H1 (cell line): ENCODE measurements around the gene HACD1. TPM values are rescaled to one million over a fixed set of nuclear protein-coding genes. Genes with fewer than 3 reads are reported as not detected.

Experiments used
- CTCF ChIA-PET: fragments of 300-600 bp; sonication (Branson Sonifier 250); formaldehyde crosslinking; loops from one replicate; lab custom pipeline; 2021; ENCODE audit not compliant: partially characterized antibody; lab: Charles Lee
- POLR2A ChIA-PET: fragments of 300-600 bp; sonication (Branson Sonifier 250); formaldehyde crosslinking; loops from one replicate; lab custom pipeline; 2021; ENCODE audit warnings: inconsistent platforms; ENCODE audit not compliant: partially characterized antibody; lab: Charles Lee
- DNase-seq, 2 experiments: peaks; one replicate each; pipeline versions ENCODE4 v3.0.0 to v3.0.0-alpha.2; 2010 to 2022; ENCODE audit warnings: low spot score in 2 of 2, low read depth in 1 of 2, mixed read lengths in 1 of 2
- FAIRE-seq: peaks from 2 replicates; lab custom pipeline; 2011; peaks lifted over from hg19 to GRCh38; lab: Jason Lieb, UNC
- H2AFZ ChIP-seq: 2 replicates; pipeline ENCODE4 v1.8.1; 2012; ENCODE audit warnings: low read length, inconsistent platforms
- H2AK5ac ChIP-seq: 2 replicates; pipeline ENCODE4 v1.6.1; 2013; ENCODE audit warnings: low read depth, low read length
- H2BK120ac ChIP-seq: replicated peaks from 2 replicates; pipeline ENCODE3; 2013; ENCODE audit warnings: low read depth, low read length, inconsistent platforms
- H2BK12ac ChIP-seq: 2 replicates; pipeline ENCODE4 v1.6.1; 2013; ENCODE audit warnings: low read depth, low read length
- H2BK15ac ChIP-seq: 2 replicates; pipeline ENCODE4 v1.6.1; 2013; ENCODE audit warnings: low read length
- H2BK20ac ChIP-seq: 2 replicates; pipeline ENCODE4 v1.6.1; 2013; ENCODE audit warnings: low read length
- H2BK5ac ChIP-seq: 2 replicates; pipeline ENCODE4 v1.6.1; 2013; ENCODE audit warnings: low read depth, low read length
- H3K14ac ChIP-seq: 2 replicates; pipeline ENCODE4 v1.6.1; 2013; ENCODE audit warnings: inconsistent platforms; ENCODE audit not compliant: insufficient read length
- H3K18ac ChIP-seq: 2 replicates; pipeline ENCODE4 v1.6.1; 2013; ENCODE audit warnings: low read length; ENCODE audit errors: extremely low read depth
- H3K23ac ChIP-seq: 2 replicates; pipeline ENCODE4 v1.6.1; 2013; ENCODE audit warnings: inconsistent platforms; ENCODE audit not compliant: insufficient read length
- H3K23me2 ChIP-seq: 2 replicates; pipeline ENCODE4 v1.6.1; 2013; ENCODE audit warnings: low read depth, low read length
- H3K27ac ChIP-seq: 2 replicates; pipeline ENCODE4 v1.6.1; 2011; ENCODE audit warnings: low read depth, low read length, inconsistent platforms
- H3K27me3 ChIP-seq, 4 experiments: replicated peaks in 1 of 4; 1 replicate in 1 of 4; 2 replicates in 3 of 4; pipeline versions ENCODE4 v1.6.1 to v1.8.1; 2011 to 2013; ENCODE audit warnings: low read length in 3 of 4, mild to moderate bottlenecking in 3 of 4, inconsistent platforms in 2 of 4, mixed read lengths in 2 of 4, moderate library complexity in 1 of 4; ENCODE audit not compliant: control insufficient read depth in 3 of 4, insufficient read depth in 3 of 4; ENCODE audit errors: extremely low read depth in 1 of 4
- H3K36me3 ChIP-seq, 4 experiments: 2 replicates each; pipeline versions ENCODE4 v1.6.1 to v1.8.1; 2011 to 2013; ENCODE audit warnings: mild to moderate bottlenecking in 4 of 4, low read length in 3 of 4, moderate library complexity in 2 of 4, control low read depth in 1 of 4, inconsistent platforms in 1 of 4; ENCODE audit not compliant: insufficient read depth in 4 of 4, control insufficient read depth in 2 of 4
- H3K4ac ChIP-seq: replicated peaks from 2 replicates; pipeline ENCODE3; 2013; ENCODE audit warnings: low read length, low read depth, mixed read lengths, inconsistent platforms; ENCODE audit not compliant: insufficient read length
- H3K4me1 ChIP-seq, 4 experiments: replicated peaks in 1 of 4; 1 replicate in 1 of 4; 2 replicates in 3 of 4; pipeline versions ENCODE4 v1.6.1 to v1.8.1; 2011 to 2013; ENCODE audit warnings: low read length in 3 of 4, inconsistent platforms in 2 of 4, mixed read lengths in 1 of 4; ENCODE audit not compliant: insufficient read depth in 4 of 4, control insufficient read depth in 3 of 4
- H3K4me2 ChIP-seq, 2 experiments: 2 replicates each; pipeline versions ENCODE4 v1.6.1 to v1.8.1; 2011 to 2013; ENCODE audit warnings: low read depth in 2 of 2, low read length in 2 of 2, control low read depth in 1 of 2, inconsistent platforms in 1 of 2, mild to moderate bottlenecking in 1 of 2; ENCODE audit not compliant: insufficient read depth in 1 of 2
- H3K4me3 ChIP-seq, 4 experiments: fragments of 200-600, 300-600 bp in 1 of 4; sonication (generic), shearing (Covaris generic), sonication (Bioruptor Twin) in 1 of 4; 2 replicates each; pipeline versions ENCODE4 v1.5.1 to v1.8.1; 2011 to 2016; ENCODE audit warnings: low read length in 4 of 4, low read depth in 3 of 4, control low read depth in 2 of 4, inconsistent platforms in 2 of 4, mild to moderate bottlenecking in 2 of 4, mixed read lengths in 1 of 4, moderate library complexity in 1 of 4; ENCODE audit not compliant: insufficient read depth in 2 of 4; ENCODE audit errors: extremely low read depth in 1 of 4
- H3K56ac ChIP-seq: replicated peaks from 2 replicates; pipeline ENCODE3; 2013; ENCODE audit warnings: low read depth, mild to moderate bottlenecking, mixed read lengths, low read length, inconsistent platforms; ENCODE audit not compliant: insufficient read length
- H3K79me1 ChIP-seq: 2 replicates; pipeline ENCODE4 v1.6.1; 2013; ENCODE audit warnings: low read depth, low read length, control low read depth
- H3K79me2 ChIP-seq, 2 experiments: 2 replicates each; pipeline versions ENCODE4 v1.6.1 to v1.8.1; 2012 to 2013; ENCODE audit warnings: low read length in 2 of 2, mild to moderate bottlenecking in 2 of 2, inconsistent platforms in 1 of 2; ENCODE audit not compliant: insufficient read depth in 2 of 2, control insufficient read depth in 1 of 2
- H3K9ac ChIP-seq, 4 experiments: replicated peaks in 1 of 4; 1 replicate in 1 of 4; 2 replicates in 3 of 4; pipeline versions ENCODE4 v1.6.1 to v1.8.1; 2011 to 2013; ENCODE audit warnings: low read depth in 3 of 4, low read length in 3 of 4, control low read depth in 2 of 4, mild to moderate bottlenecking in 2 of 4, moderate library complexity in 2 of 4, inconsistent platforms in 1 of 4; ENCODE audit errors: extremely low read depth in 1 of 4
- H3K9me3 ChIP-seq, 2 experiments: 2 replicates each; pipeline versions ENCODE4 v1.6.1 to v1.8.1; 2012 to 2013; ENCODE audit warnings: mild to moderate bottlenecking in 2 of 2, moderate library complexity in 2 of 2, control low read depth in 1 of 2, inconsistent platforms in 1 of 2, low read depth in 1 of 2, low read length in 1 of 2, mixed read lengths in 1 of 2; ENCODE audit not compliant: insufficient read depth in 2 of 2
- H4K20me1 ChIP-seq, 2 experiments: replicated peaks in 1 of 2; 2 replicates each; pipeline versions ENCODE3 to v1.8.1; 2011 to 2013; ENCODE audit warnings: inconsistent platforms in 2 of 2, low read length in 2 of 2, mild to moderate bottlenecking in 1 of 2; ENCODE audit not compliant: insufficient read depth in 2 of 2, control insufficient read depth in 1 of 2
- H4K5ac ChIP-seq: 2 replicates; pipeline ENCODE4 v1.6.1; 2013; ENCODE audit warnings: low read length, low read depth, mixed read lengths, inconsistent platforms; ENCODE audit not compliant: insufficient read length
- H4K8ac ChIP-seq: 2 replicates; pipeline ENCODE4 v1.8.0; 2013; ENCODE audit warnings: mild to moderate bottlenecking, moderate library complexity, low read length, inconsistent platforms; ENCODE audit not compliant: insufficient read depth; ENCODE audit errors: extremely low read depth
- H4K91ac ChIP-seq: replicated peaks from 2 replicates; pipeline ENCODE3; 2013; ENCODE audit warnings: low read length, mixed read lengths, inconsistent platforms; ENCODE audit not compliant: insufficient read length
- CEBPB ChIP-seq: IDR thresholded peaks from 2 replicates; pipeline ENCODE4 v1.6.1; 2012; ENCODE audit warnings: low read depth, low read length
- CTCF ChIP-seq, 3 experiments: IDR thresholded peaks; 1 replicate in 2 of 3; 2 replicates in 1 of 3; pipeline versions ENCODE4 v1.5.1 to v1.6.1; 2011; ENCODE audit warnings: low read length in 3 of 3, mild to moderate bottlenecking in 3 of 3, inconsistent platforms in 2 of 3, low read depth in 1 of 3, moderate library complexity in 1 of 3; ENCODE audit not compliant: insufficient read depth in 1 of 3; ENCODE audit errors: control extremely low read depth in 1 of 3
- FOSL1 ChIP-seq: IDR thresholded peaks from 2 replicates; pipeline ENCODE4 v1.6.1; 2011; ENCODE audit warnings: mild to moderate bottlenecking, low read depth, low read length, moderate library complexity; ENCODE audit not compliant: insufficient read depth
- JUND ChIP-seq: IDR thresholded peaks from 2 replicates; pipeline ENCODE4 v1.6.1; 2011; ENCODE audit warnings: mild to moderate bottlenecking, improper control_type of control experiment, low read length
- POLR2A ChIP-seq, 2 experiments: IDR thresholded peaks; 1 replicate in 1 of 2; 2 replicates in 1 of 2; pipeline ENCODE4 v1.6.1; 2011; ENCODE audit warnings: low read depth in 2 of 2, low read length in 2 of 2, mild to moderate bottlenecking in 2 of 2; ENCODE audit errors: control extremely low read depth in 1 of 2
- RAD21 ChIP-seq, 2 experiments: IDR thresholded peaks in 1 of 2; conservative IDR thresholded peaks in 1 of 2; 2 replicates each; pipeline ENCODE4 v1.6.1; 2011; ENCODE audit warnings: low read depth in 2 of 2, low read length in 2 of 2, improper control_type of control experiment in 1 of 2, inconsistent platforms in 1 of 2, mild to moderate bottlenecking in 1 of 2, moderate library complexity in 1 of 2
- SP1 ChIP-seq: IDR thresholded peaks from 2 replicates; pipeline ENCODE4 v1.6.1; 2011; ENCODE audit warnings: low read depth, low read length
- WGBS, 2 experiments: shearing (Covaris generic) in 1 of 2; methylation state at CpG; one replicate each; pipeline versions ENCODE4 v1.1.6 to v1.1.7; 2013 to 2015; ENCODE audit warnings: low lambda C conversion rate in 2 of 2, mixed read lengths in 2 of 2, inconsistent platforms in 1 of 2, low coverage in 1 of 2, missing lambda C conversion rate in 1 of 2; ENCODE audit not compliant: insufficient replicate concordance in 2 of 2, insufficient coverage in 1 of 2, insufficient read length in 1 of 2; ENCODE audit errors: extremely low coverage in 1 of 2, missing lambda C conversion rate in 1 of 2; 5-methylcytosine and 5-hydroxymethylcytosine counted together
- polyA plus RNA-seq, 7 experiments: library from polyadenylated mRNA; depleted of rRNA in 3 of 7; stranded (reverse) in 5 of 7; unstranded in 2 of 7; fragments of >200 nt in 5 of 7; fragments of 200-250 nt in 2 of 7; gene quantifications; 1 replicate in 5 of 7; 2 replicates in 1 of 7; 4 replicates in 1 of 7; pipeline versions ENCODE4 v1.2.1 to v1.2.3, GENCODE V29; 2011 to 2013; ENCODE audit warnings: missing spikeins in 2 of 7, mixed read lengths in 2 of 7
- total RNA-seq: library from RNA; stranded (reverse); fragmentation: NEBNext Ultra II Directional; extraction: Animal tissue kit (Norgen Biotek cat#: 25700); gene quantifications from 2 replicates; pipeline ENCODE4 v1.2.1, GENCODE V29; 2021

Gene HACD1
- total and polyA plus RNA-seq, 2 of the 8 experiments (the other 6 are each of a cell fraction or from before 2014, with no cell fraction given) = 18.7 to 30.8 TPM

- Histone ChIP-seq H3K79me2 (no peaks in the 10 kb centered on the region), H3K18ac (no peak overlapping the region), H2BK15ac (no peak overlapping the region), H3K4me1 (no peaks in the 10 kb centered on the region), H3K36me3 (peaks cover 0 to 4% (median 0%) of the 10 kb centered on the region in 4 experiments; a peak in 1 of 8 replicates), H4K20me1 (no peaks in the 10 kb centered on the region), H2BK20ac (no peak overlapping the region), H3K23me2 (no peaks in the 10 kb centered on the region), H3K4me2 (no peak overlapping the region), H2BK5ac (no peak overlapping the region), H4K5ac (no peak overlapping the region), H2AFZ (no peak overlapping the region), H3K14ac (no peak overlapping the region), H2BK120ac (no peak overlapping the region), H3K9me3 (no peaks in the 10 kb centered on the region), H2BK12ac (no peak overlapping the region), H3K4ac (no peak overlapping the region), H3K79me1 (no peaks in the 10 kb centered on the region), H2AK5ac (no peak overlapping the region), H4K8ac (no peak overlapping the region), H4K91ac (no peak overlapping the region), H3K9ac (no peak overlapping the region), H3K56ac (no peak overlapping the region), H3K23ac (no peak overlapping the region), H3K27ac (no peak overlapping the region), H3K27me3 (no peaks in the 10 kb centered on the region), H3K4me3 (no peak overlapping the region)
- ChIA-PET CTCF (interaction anchor here (0.6 to 1.7 kb wide), 14 partner anchors 9 to 609 kb away, joined by 3 to 7 read pairs (median 3); partner anchors contain the start of gene HACD1), POLR2A (interaction anchor here (1.0 kb wide), 1 partner anchor 10 kb away, joined by 5 read pairs; the partner anchor contains the start of gene HACD1)
- 73% methylated on average over 9 of the region's 9 CpGs; no CpG with 5 or more reads in 1 of the 2 experiments for WGBS, 2 experiments
- DNase-seq = no peak
- peak; percentile 94 for FAIRE-seq
- 0 out of 2 replicates have a peak, but pooled peaks have one; percentile 19 for TF ChIP-seq JUND
- peak; percentile 2; the same call in 1 of the 2 replicates for TF ChIP-seq CEBPB
- TF ChIP-seq CTCF (IDR thresholded peaks at IDR 0.05; ENCODE audit: control extremely low read depth in 1 of 3, insufficient read depth in 1 of 3, low read depth in 1 of 3, low read length in 3 of 3) = peak in 2 of 3 experiments; percentile 68 to 75; a peak in 3 of 4 replicates
- TF ChIP-seq POLR2A (IDR thresholded peaks at IDR 0.05; ENCODE audit: control extremely low read depth in 1 of 2, low read depth in 2 of 2, low read length in 2 of 2) = no peak
- TF ChIP-seq RAD21 (IDR thresholded peaks at IDR 0.05 in 1 of 2, conservative IDR thresholded peaks at IDR 0.05 in 1 of 2; ENCODE audit: low read depth in 2 of 2, low read length in 2 of 2) = peak; percentile 93
- no peak for TF ChIP-seq FOSL1
- TF ChIP-seq SP1 = no peak
These were observed 9.4 kb downstream of the HACD1 start for GRCh38 chr10:17607603-17608332.
